ENCODE data around the gene NFIC. TPM values are rescaled to one million over a fixed set of nuclear protein-coding genes. Genes with fewer than 3 reads are reported as not detected.
A peak's percentile ranks its signal among the peaks of the same experiment; 100 is the strongest.

NFIC gene
- total RNA-seq, 2 experiments from 2014 or later, result 1.5 to 1.7 TPM

- no TSS peak for BruUV-seq (replicated peaks)
- peak overlapping the region; percentile 65 for H3K4me3 ChIP-seq (ENCODE audit: low read depth, low read length, poor library complexity, severe bottlenecking)
Observed at GRCh38 chr19:3479177-3479833, 112.9 kb downstream of the NFIC start.

GRCh38 chr19:3479834-3480215, 113.4 kb downstream of the NFIC start:
- peak overlapping the region; percentile 84 for H3K27ac ChIP-seq (ENCODE audit: low read depth, low read length, poor library complexity, severe bottlenecking)
- H3K4me1 ChIP-seq (ENCODE audit: insufficient read depth, low read length, poor library complexity, severe bottlenecking), result peaks cover 47% of the 10 kb centered on the region
- H3K4me3 ChIP-seq (ENCODE audit: low read depth, low read length, poor library complexity, severe bottlenecking), result peak overlapping the region; percentile 65
- H4K20me1 ChIP-seq (ENCODE audit: insufficient read depth, low read length), result no peaks in the 10 kb centered on the region
- H3K4me2 ChIP-seq (ENCODE audit: low read length), result peak overlapping the region; percentile 92
- no peak overlapping the region; the same call in 1 of the 2 replicates for H2AFZ ChIP-seq (ENCODE audit: low read length)
- TF ChIP-seq EZH2phosphoT487 (IDR thresholded peaks at IDR 0.05; ENCODE audit: borderline replicate concordance, low read depth, low read length) (no peak), CTCF (conservative IDR thresholded peaks at IDR 0.05; ENCODE audit: low read length) (no peak)
- no peaks in the 10 kb centered on the region for H3K9me2 ChIP-seq (ENCODE audit: insufficient read depth, low read length)
- CTCF ChIA-PET (ENCODE audit: unreplicated experiment), result interaction anchor here (0.6 to 0.8 kb wide), 3 partner anchors 37 to 629 kb away, joined by 3 to 6 read pairs (median 3); no protein-coding TSS in a partner anchor
- intact Hi-C loops (cut with micrococcal nuclease; ENCODE audit: unreplicated experiment), result loop anchor here (1.0 kb wide), 1 partner anchor 25 kb away; no protein-coding TSS in a partner anchor
- H3K36me3 ChIP-seq (ENCODE audit: insufficient read depth, low read length), result no peaks in the 10 kb centered on the region
- no TSS peak for BruUV-seq (replicated peaks)
- H3K9me3 ChIP-seq (ENCODE audit: low read length), result no peaks in the 10 kb centered on the region
- H3K79me2 ChIP-seq (ENCODE audit: insufficient read depth, low read depth, low read length), result no peaks in the 10 kb centered on the region
- DNase-seq (ENCODE audit: low spot score), result peak; percentile 90
- POLR2A ChIA-PET, result interaction anchor here (0.5 to 2.1 kb wide), 10 partner anchors 19 to 861 kb away, joined by 3 to 6 read pairs (median 4); no protein-coding TSS in a partner anchor

More at GRCh38 chr19:3479177-3479833, 112.9 kb downstream of the NFIC start:
- Histone ChIP-seq H3K36me3 (ENCODE audit: insufficient read depth, low read length) (no peaks in the 10 kb centered on the region), H3K4me2 (ENCODE audit: low read length) (peak overlapping the region; percentile 92), H3K27ac (ENCODE audit: low read depth, low read length, poor library complexity, severe bottlenecking) (peak overlapping the region; percentile 84), H2AFZ (ENCODE audit: low read length) (peak overlapping the region; percentile 82; the same call in 1 of the 2 replicates), H3K4me1 (ENCODE audit: insufficient read depth, low read length, poor library complexity, severe bottlenecking) (peaks cover 47% of the 10 kb centered on the region), H4K20me1 (ENCODE audit: insufficient read depth, low read length) (no peaks in the 10 kb centered on the region), H3K9me2 (ENCODE audit: insufficient read depth, low read length) (no peaks in the 10 kb centered on the region), H3K9me3 (ENCODE audit: low read length) (no peaks in the 10 kb centered on the region), H3K79me2 (ENCODE audit: insufficient read depth, low read depth, low read length) (no peaks in the 10 kb centered on the region)
- no peak for TF ChIP-seq CTCF (conservative IDR thresholded peaks at IDR 0.05; ENCODE audit: low read length)
- TF ChIP-seq EZH2phosphoT487 (IDR thresholded peaks at IDR 0.05; ENCODE audit: borderline replicate concordance, low read depth, low read length), result no peak
- peak; percentile 96 for DNase-seq (ENCODE audit: low spot score)
- CTCF ChIA-PET (ENCODE audit: unreplicated experiment), result interaction anchor here (0.5 to 0.8 kb wide), 5 partner anchors 8 to 628 kb away, joined by 3 to 6 read pairs (median 3); no protein-coding TSS in a partner anchor
- POLR2A ChIA-PET, result interaction anchor here (0.6 to 2.1 kb wide), 13 partner anchors 13 to 861 kb away, joined by 3 to 6 read pairs (median 4); no protein-coding TSS in a partner anchor
- intact Hi-C loops (cut with micrococcal nuclease; ENCODE audit: unreplicated experiment), result no loop called here
